Measurements from ENCODE around the gene EHD1. TPM values are rescaled to one million over a fixed set of nuclear protein-coding genes. Genes with fewer than 3 reads are reported as not detected.

Gene EHD1
- total and polyA plus RNA-seq, 2 donors (not counting 1 experiment from before 2014, with no cell fraction given) = 71.3 to 240 TPM

- Histone ChIP-seq H3K36me3 (ENCODE audit: control insufficient read depth, insufficient read depth, low read length) (no peaks in the 10 kb centered on the region), H3K27me3 (ENCODE audit: control insufficient read depth, insufficient read depth, low read length) (no peaks in the 10 kb centered on the region), H4K20me1 (ENCODE audit: control insufficient read depth, extremely low read depth, insufficient read depth, low read length) (no peaks in the 10 kb centered on the region), H3K9me3 (ENCODE audit: control insufficient read depth, insufficient read depth, low read depth, low read length) (no peaks in the 10 kb centered on the region), H3K27ac (ENCODE audit: insufficient read depth, low read length) (no peak overlapping the region), H3K4me1 (ENCODE audit: control insufficient read depth, extremely low read depth, insufficient read depth, low read length) (no peaks in the 10 kb centered on the region), H3K9ac (ENCODE audit: insufficient read depth, low read length) (no peak overlapping the region), H3K79me2 (ENCODE audit: control insufficient read depth, insufficient read depth, low read length) (no peaks in the 10 kb centered on the region), H3K4me3 (replicated peaks in 1 of 4; ENCODE audit: control extremely low read depth in 1 of 4, insufficient read depth in 1 of 4, low read depth in 3 of 4, low read length in 4 of 4) (no peak overlapping the region), H2AFZ (ENCODE audit: low read length) (no peak overlapping the region), H3K4me2 (ENCODE audit: extremely low read depth, insufficient read depth, low read length) (no peak overlapping the region)
- no peak for DNase-seq (ENCODE audit: low read depth in 2 of 2)
- TF ChIP-seq EZH2 (IDR thresholded peaks at IDR 0.05; ENCODE audit: low read length, missing control alignments) (no peak), CTCF (conservative IDR thresholded peaks at IDR 0.05 in 1 of 2, IDR thresholded peaks at IDR 0.05 in 1 of 2; ENCODE audit: low read depth in 1 of 2, low read length in 2 of 2) (no peak)
Measured at GRCh38 chr11:64829536-64830251, 48.7 kb downstream of the EHD1 start.

- Histone ChIP-seq H3K36me3 (ENCODE audit: control insufficient read depth, insufficient read depth, low read length) (no peaks in the 10 kb centered on the region), H4K20me1 (ENCODE audit: control insufficient read depth, extremely low read depth, insufficient read depth, low read length) (no peaks in the 10 kb centered on the region), H3K4me1 (ENCODE audit: control insufficient read depth, extremely low read depth, insufficient read depth, low read length) (no peaks in the 10 kb centered on the region), H3K27ac (ENCODE audit: insufficient read depth, low read length) (no peak overlapping the region), H3K9me3 (ENCODE audit: control insufficient read depth, insufficient read depth, low read depth, low read length) (no peaks in the 10 kb centered on the region), H3K9ac (ENCODE audit: insufficient read depth, low read length) (no peak overlapping the region), H3K4me2 (ENCODE audit: extremely low read depth, insufficient read depth, low read length) (no peak overlapping the region), H2AFZ (ENCODE audit: low read length) (no peak overlapping the region), H3K27me3 (ENCODE audit: control insufficient read depth, insufficient read depth, low read length) (no peaks in the 10 kb centered on the region), H3K4me3 (replicated peaks in 1 of 4; ENCODE audit: control extremely low read depth in 1 of 4, insufficient read depth in 1 of 4, low read depth in 3 of 4, low read length in 4 of 4) (no peak overlapping the region), H3K79me2 (ENCODE audit: control insufficient read depth, insufficient read depth, low read length) (no peaks in the 10 kb centered on the region)
- no peak for DNase-seq (ENCODE audit: low read depth in 2 of 2)
- TF ChIP-seq EZH2 (IDR thresholded peaks at IDR 0.05; ENCODE audit: low read length, missing control alignments) (no peak), CTCF (conservative IDR thresholded peaks at IDR 0.05 in 1 of 2, IDR thresholded peaks at IDR 0.05 in 1 of 2; ENCODE audit: low read depth in 1 of 2, low read length in 2 of 2) (no peak)
Measured at GRCh38 chr11:64827451-64827839, 51.0 kb downstream of the EHD1 start.

GRCh38 chr11:64826578-64827450 lies 51.6 kb downstream of the EHD1 start:
- Histone ChIP-seq H3K9ac (ENCODE audit: insufficient read depth, low read length) (no peak overlapping the region), H3K27ac (ENCODE audit: insufficient read depth, low read length) (no peak overlapping the region), H3K27me3 (ENCODE audit: control insufficient read depth, insufficient read depth, low read length) (no peaks in the 10 kb centered on the region), H4K20me1 (ENCODE audit: control insufficient read depth, extremely low read depth, insufficient read depth, low read length) (no peaks in the 10 kb centered on the region), H3K4me2 (ENCODE audit: extremely low read depth, insufficient read depth, low read length) (no peak overlapping the region), H3K9me3 (ENCODE audit: control insufficient read depth, insufficient read depth, low read depth, low read length) (no peaks in the 10 kb centered on the region), H3K4me1 (ENCODE audit: control insufficient read depth, extremely low read depth, insufficient read depth, low read length) (no peaks in the 10 kb centered on the region), H3K36me3 (ENCODE audit: control insufficient read depth, insufficient read depth, low read length) (no peaks in the 10 kb centered on the region), H3K79me2 (ENCODE audit: control insufficient read depth, insufficient read depth, low read length) (no peaks in the 10 kb centered on the region), H2AFZ (ENCODE audit: low read length) (no peak overlapping the region), H3K4me3 (replicated peaks in 1 of 4; ENCODE audit: control extremely low read depth in 1 of 4, insufficient read depth in 1 of 4, low read depth in 3 of 4, low read length in 4 of 4) (no peak overlapping the region)
- no peak for DNase-seq (ENCODE audit: low read depth in 2 of 2)
- no peak for TF ChIP-seq EZH2 (IDR thresholded peaks at IDR 0.05; ENCODE audit: low read length, missing control alignments)
- TF ChIP-seq CTCF (conservative IDR thresholded peaks at IDR 0.05 in 1 of 2, IDR thresholded peaks at IDR 0.05 in 1 of 2; ENCODE audit: low read depth in 1 of 2, low read length in 2 of 2) = no peak

Data from fibroblast of lung (primary cell).